ENCODE measurements around the gene SRL. TPM values are rescaled to one million over a fixed set of nuclear protein-coding genes. Genes with fewer than 3 reads are reported as not detected.

The SRL gene
- total and polyA plus RNA-seq, 2 of the 8 experiments (the other 6 are each of a cell fraction or from before 2014, with no cell fraction given), result 0.05 TPM; not detected in 1

DNA sequence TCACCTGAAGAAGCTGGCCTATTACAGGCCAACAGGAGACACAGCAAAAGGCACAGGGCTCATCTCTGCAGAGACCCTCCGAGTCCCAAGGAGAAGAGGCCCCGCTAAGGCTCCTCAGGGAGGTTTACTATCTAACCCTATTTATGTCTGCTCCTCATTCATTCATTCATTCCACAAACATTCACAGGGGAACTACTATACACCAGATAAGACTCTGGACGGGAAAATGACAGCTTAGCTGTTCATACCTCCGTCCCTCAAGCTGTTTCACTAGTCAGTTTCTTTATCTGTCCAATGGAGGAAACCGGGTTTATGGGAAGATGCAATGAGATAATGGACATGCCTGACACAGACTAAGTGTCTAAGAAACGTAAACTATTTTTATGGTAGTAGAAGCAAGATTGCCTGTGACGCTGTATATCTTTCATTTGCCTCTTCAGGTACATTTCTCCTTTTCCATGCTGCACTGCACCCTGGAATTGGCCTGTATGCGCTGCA, 62.1 kb downstream of the SRL start:
- Histone ChIP-seq H2BK12ac (ENCODE audit: low read depth, low read length) (no peak overlapping the region), H3K4me2 (ENCODE audit: insufficient read depth in 1 of 2, low read depth in 2 of 2, low read length in 2 of 2) (no peak overlapping the region)
- POLR2A ChIA-PET (ENCODE audit: partially characterized antibody), result interaction anchor here (0.7 to 1.3 kb wide), 3 partner anchors 20 to 92 kb away, joined by 3 to 4 read pairs (median 3); no protein-coding TSS in a partner anchor
- TF ChIP-seq GABPA (IDR thresholded peaks at IDR 0.05; ENCODE audit: borderline replicate concordance, insufficient read depth, low read length) (no peak), GTF2F1 (IDR thresholded peaks at IDR 0.05; ENCODE audit: borderline replicate concordance, low read depth, low read length) (no peak), ASH2L (IDR thresholded peaks at IDR 0.05; ENCODE audit: low read length) (no peak), BRCA1 (IDR thresholded peaks at IDR 0.05; ENCODE audit: low read depth, low read length) (no peak), CTCF (IDR thresholded peaks at IDR 0.05; ENCODE audit: control extremely low read depth in 1 of 3, insufficient read depth in 1 of 3, low read depth in 1 of 3, low read length in 3 of 3) (no peak), CBX5 (IDR thresholded peaks at IDR 0.05; ENCODE audit: low read depth, low read length) (no peak), MAX (IDR thresholded peaks at IDR 0.05) (no peak), RXRA (IDR thresholded peaks at IDR 0.05; ENCODE audit: insufficient read depth, low read depth, low read length) (no peak), KDM4A (IDR thresholded peaks at IDR 0.05; ENCODE audit: low read depth, low read length, severe bottlenecking) (no peak), ATF3 (IDR thresholded peaks at IDR 0.05; ENCODE audit: insufficient read depth, low read depth, low read length) (no peak)

More for the DNA sequence above, 62.1 kb downstream of the SRL start:
- no peak overlapping the region; the same call in 1 of the 2 replicates for H2AK5ac ChIP-seq (ENCODE audit: low read depth, low read length)
- 0 out of 7 replicates have a peak, but pooled peaks cover 0 to 3% (median 0%) of the 10 kb centered on the region in 4 experiments for H3K27me3 ChIP-seq (replicated peaks in 1 of 4; ENCODE audit: control insufficient read depth in 3 of 4, extremely low read depth in 1 of 4, insufficient read depth in 3 of 4, low read length in 3 of 4)
- no peak overlapping the region for H3K4me3 ChIP-seq (ENCODE audit: extremely low read depth in 1 of 4, insufficient read depth in 2 of 4, low read depth in 3 of 4, low read length in 4 of 4)
- H2BK20ac ChIP-seq (ENCODE audit: low read length), result no peak overlapping the region
- CTCF ChIA-PET (ENCODE audit: partially characterized antibody), result interaction anchor here (0.7 to 2.5 kb wide), 4 partner anchors 9 to 129 kb away, joined by 3 to 8 read pairs (median 3); no protein-coding TSS in a partner anchor
- peaks cover 9% of the 10 kb centered on the region; the same call in 1 of the 2 replicates for H3K23me2 ChIP-seq (ENCODE audit: low read depth, low read length)
- H2AFZ ChIP-seq (ENCODE audit: low read length), result no peak overlapping the region
- no peak overlapping the region for H2BK5ac ChIP-seq (ENCODE audit: low read depth, low read length)
- peaks cover 0 to 6% (median 2%) of the 10 kb centered on the region in 4 experiments; a peak in 2 of 7 replicates for H3K4me1 ChIP-seq (replicated peaks in 1 of 4; ENCODE audit: control insufficient read depth in 3 of 4, insufficient read depth in 4 of 4, low read length in 3 of 4)
- WGBS, 2 experiments (ENCODE audit: extremely low coverage in 1 of 2, insufficient coverage in 1 of 2, insufficient read length in 1 of 2, insufficient replicate concordance in 2 of 2, low coverage in 1 of 2, low lambda C conversion rate in 2 of 2, missing lambda C conversion rate in 1 of 2), result 84% methylated on average over 8 of the region's 8 CpGs; no CpG with 5 or more reads in 1 of the 2 experiments
- H4K5ac ChIP-seq (ENCODE audit: insufficient read length, low read depth, low read length), result no peak overlapping the region
- H2BK15ac ChIP-seq (ENCODE audit: low read length), result no peak overlapping the region
- no peak overlapping the region for H4K91ac ChIP-seq (replicated peaks; ENCODE audit: insufficient read length, low read length)
- H4K20me1 ChIP-seq (replicated peaks in 1 of 2; ENCODE audit: control insufficient read depth in 1 of 2, insufficient read depth in 2 of 2, low read length in 2 of 2), result no peaks in the 10 kb centered on the region
- H2BK120ac ChIP-seq (replicated peaks; ENCODE audit: low read depth, low read length), result no peak overlapping the region
- FAIRE-seq, result no peak
- no peaks in the 10 kb centered on the region for H3K36me3 ChIP-seq (ENCODE audit: control insufficient read depth in 2 of 4, insufficient read depth in 4 of 4, low read length in 3 of 4)
- no peak overlapping the region for H3K23ac ChIP-seq (ENCODE audit: insufficient read length)
- H3K79me1 ChIP-seq (ENCODE audit: low read depth, low read length), result no peaks in the 10 kb centered on the region
- no peak overlapping the region for H3K27ac ChIP-seq (ENCODE audit: low read depth, low read length)
- no peak overlapping the region for H3K56ac ChIP-seq (replicated peaks; ENCODE audit: insufficient read length, low read depth, low read length)
- H3K18ac ChIP-seq (ENCODE audit: extremely low read depth, low read length), result no peak overlapping the region
- H3K9ac ChIP-seq (replicated peaks in 1 of 4; ENCODE audit: extremely low read depth in 1 of 4, low read depth in 3 of 4, low read length in 3 of 4), result no peak overlapping the region
- no peaks in the 10 kb centered on the region for H3K9me3 ChIP-seq (ENCODE audit: insufficient read depth in 2 of 2, low read depth in 1 of 2, low read length in 1 of 2)
- no peak overlapping the region for H3K14ac ChIP-seq (ENCODE audit: insufficient read length)
- no peak for DNase-seq (ENCODE audit: low read depth in 1 of 2, low spot score in 2 of 2)
- H3K4ac ChIP-seq (replicated peaks; ENCODE audit: insufficient read length, low read depth, low read length), result no peak overlapping the region
- no peak overlapping the region for H4K8ac ChIP-seq (ENCODE audit: extremely low read depth, insufficient read depth, low read length)
- no peaks in the 10 kb centered on the region for H3K79me2 ChIP-seq (ENCODE audit: control insufficient read depth in 1 of 2, insufficient read depth in 2 of 2, low read length in 2 of 2)

Measured in H1 (cell line).